ENCODE data around the gene ANKRA2.

ANKRA2 gene, protein sequence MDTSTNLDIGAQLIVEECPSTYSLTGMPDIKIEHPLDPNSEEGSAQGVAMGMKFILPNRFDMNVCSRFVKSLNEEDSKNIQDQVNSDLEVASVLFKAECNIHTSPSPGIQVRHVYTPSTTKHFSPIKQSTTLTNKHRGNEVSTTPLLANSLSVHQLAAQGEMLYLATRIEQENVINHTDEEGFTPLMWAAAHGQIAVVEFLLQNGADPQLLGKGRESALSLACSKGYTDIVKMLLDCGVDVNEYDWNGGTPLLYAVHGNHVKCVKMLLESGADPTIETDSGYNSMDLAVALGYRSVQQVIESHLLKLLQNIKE

GRCh38 chr5:73565139-73565968, at the start of gene ANKRA2, which contains the start of gene UTP15:
ANKRA2 (minus strand) TSS chr5:73565639; CDS start chr5:73562881, 2,758 bp downstream.
UTP15 (plus strand) TSS chr5:73565743; CDS start chr5:73567345, 1,602 bp downstream.
- peak; percentile 98 to 100 for DNase-seq

- no peak for DNase-seq
Measured at GRCh38 chr5:73615085-73615484, 49.6 kb upstream of the ANKRA2 start.

- DNase-seq, result no peak
Measured at GRCh38 chr5:73612799-73613198, 47.4 kb upstream of the ANKRA2 start.

DNA sequence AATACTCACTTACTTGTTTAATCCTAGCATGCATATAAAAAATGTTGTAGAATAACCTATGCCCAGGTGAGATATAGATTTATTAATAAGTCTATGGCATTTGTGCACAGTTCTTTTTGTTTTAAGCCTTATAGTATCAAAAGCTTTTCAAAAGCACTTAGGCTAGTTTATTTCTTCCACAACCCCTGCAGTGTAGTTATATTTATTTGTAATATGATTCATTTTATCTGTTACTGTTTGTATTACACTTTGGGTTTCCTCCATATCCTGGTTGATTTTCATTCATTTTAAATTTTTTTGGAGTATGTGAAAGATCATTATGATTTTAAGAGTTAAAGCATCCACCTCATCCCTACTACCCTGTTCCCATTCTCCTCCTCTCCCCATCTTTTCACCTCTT, 41.8 kb upstream of the ANKRA2 start:
- DNase-seq, result no peak

DNA sequence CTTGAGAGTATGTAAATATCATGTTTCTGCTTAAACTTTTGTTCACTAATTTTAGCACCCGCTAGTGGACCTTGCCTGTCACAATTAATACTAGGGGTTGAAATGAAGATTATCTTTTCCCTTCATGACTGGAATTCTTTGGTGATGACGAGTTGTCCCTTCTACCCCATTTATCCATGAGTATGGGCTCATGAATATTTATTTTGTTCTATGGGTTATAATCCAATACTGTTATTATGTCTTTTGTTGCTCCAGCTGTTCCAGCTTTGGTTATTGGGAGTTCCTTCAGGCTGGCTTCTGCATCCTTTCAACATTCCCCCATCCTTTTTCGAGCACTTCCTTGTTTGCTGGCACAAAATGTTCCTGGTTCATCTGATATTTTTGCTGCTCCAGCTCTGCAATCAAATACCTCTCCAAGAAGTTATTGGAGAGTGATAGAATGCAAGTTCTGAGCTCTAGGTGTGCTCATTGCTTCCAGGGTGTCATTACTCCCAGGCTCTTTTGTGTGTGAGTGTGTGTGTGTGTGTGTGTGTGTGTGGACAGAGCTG, 40.8 kb upstream of the ANKRA2 start:
- DNase-seq, result no peak

DNA sequence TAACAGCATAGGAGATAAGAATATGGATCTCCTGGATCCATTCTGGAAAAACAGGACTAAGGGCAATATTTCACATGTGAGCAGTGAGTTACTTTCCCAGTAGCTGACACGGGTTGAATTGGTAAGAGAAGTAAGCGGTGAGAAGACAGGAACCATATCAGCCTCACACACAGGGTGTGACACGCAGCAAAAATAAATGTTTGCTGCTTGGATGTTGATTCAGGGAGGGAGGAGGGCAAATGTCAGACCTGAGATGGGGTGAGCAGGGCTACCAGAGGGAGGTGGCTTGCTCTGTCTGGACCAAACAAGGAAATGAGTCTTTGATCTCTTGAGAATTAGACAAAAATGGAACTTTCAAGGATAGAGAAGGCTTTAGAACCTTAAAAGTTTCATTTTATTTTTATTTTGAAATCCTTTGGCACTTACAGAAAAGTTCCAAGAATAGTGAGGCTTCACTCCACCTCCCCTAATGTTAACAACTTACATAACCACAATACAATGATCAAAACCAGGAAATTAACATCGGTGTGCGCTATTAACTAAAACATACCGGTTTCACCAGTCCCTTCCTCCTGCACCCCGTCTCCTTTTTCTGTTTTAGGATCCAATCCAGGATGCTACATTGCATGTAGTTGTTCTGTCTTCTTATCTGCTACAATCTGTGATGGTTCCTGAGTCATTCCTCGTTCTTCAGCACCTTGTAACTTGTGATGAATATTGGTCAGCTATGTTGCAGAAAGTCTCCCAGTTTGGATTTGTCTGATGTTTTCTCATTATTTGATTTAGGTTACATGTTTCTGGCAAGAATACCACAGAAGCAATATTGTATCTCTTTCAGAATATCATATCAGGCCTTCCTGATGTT, 40.0 kb upstream of the ANKRA2 start:
- DNase-seq, result no peak

DNA sequence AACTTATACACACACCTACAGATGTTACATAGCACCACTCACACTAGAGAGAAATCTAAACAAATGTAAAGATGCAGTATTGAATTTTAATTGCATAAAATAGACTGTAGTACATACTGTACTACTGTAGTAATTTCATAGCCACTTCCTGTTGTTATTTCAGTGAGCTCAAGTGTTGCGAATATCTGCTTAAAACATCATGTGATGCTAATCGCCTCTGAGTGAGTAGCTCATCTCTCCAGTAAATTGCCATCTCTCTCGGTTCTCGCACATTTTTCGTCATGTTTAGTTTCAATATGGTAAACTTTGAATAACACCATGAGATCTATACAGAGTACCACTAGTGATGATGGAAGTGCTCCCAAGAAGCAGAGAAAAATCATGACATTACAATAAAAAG, 38.6 kb upstream of the ANKRA2 start:
- DNase-seq, result peak in 1 of 2 donors; percentile 11

GRCh38 chr5:73599380-73599779, 33.9 kb upstream of the ANKRA2 start:
- DNase-seq, result no peak

DNA sequence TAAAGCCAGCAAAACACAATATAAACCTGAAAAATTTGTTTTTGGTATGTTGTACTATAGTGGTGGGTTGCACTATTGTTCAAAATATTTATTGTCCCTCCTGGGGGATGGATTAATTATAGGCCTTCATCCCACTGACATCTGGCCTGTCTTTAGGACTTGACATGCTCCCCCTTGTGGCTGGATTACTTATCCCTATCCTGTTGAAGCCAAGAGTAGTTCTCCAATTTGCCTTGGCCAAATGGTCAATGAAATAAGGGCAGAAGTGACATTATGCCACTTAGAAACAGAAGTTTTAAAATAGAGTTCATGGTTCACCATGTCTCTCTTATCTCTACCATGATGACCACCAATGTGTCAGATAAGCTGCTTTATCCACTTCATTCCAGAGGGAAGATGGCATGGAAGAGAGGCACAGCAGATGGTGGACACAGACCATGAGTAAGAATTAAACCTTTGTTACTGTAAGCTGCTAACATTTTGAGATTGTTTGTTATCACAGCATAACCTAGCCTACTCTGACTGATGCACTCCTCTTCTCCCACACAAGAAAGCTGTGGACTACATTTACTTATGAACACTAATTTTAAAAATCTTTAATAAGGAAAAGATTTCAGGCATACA, 31.4 kb upstream of the ANKRA2 start:
- peak; percentile 26 to 73 for DNase-seq

DNA sequence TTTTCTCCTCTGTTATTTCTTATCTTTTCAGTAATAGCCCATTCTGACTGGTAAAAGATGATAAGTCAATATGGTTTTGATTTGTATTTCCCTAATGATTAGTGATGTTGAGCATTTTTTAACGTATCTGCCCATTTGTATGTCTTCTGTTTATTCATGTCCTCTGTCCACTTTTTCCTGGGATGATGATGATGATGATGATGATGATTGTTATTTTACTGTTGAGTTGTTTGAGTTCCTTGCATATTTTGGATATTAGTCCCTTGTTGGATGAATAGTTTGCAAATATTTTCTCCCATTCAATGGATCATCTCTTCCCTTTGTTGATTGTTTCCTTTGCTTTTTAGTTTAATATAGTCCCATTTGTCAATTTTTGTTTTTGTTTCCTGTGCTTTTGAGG, 27.1 kb upstream of the ANKRA2 start:
- DNase-seq, result no peak

- no peak for DNase-seq
Measured at GRCh38 chr5:73591698-73592501, 26.5 kb upstream of the ANKRA2 start.

- DNase-seq, result peak; percentile 42 to 88
Measured at GRCh38 chr5:73591102-73591695, 25.8 kb upstream of the ANKRA2 start.

DNA sequence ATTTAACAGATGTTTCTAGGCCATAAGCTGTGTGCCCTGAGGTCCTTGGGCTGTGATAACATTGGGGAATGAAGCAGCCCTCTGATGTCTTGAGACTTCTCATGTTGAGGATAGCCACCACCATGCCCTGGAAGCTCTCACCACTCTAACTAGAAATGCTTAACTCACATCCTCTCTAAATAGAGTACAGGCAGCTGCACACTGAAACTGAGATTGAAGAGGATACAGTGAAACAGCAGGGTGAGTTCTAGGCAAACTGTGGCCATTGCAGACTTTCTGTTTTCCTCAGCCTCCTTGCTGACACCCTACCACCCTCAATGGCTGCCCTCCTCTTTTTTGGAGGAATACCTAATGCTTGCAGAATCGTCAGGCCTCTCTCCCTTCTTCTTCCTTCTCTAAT, 22.5 kb upstream of the ANKRA2 start:
- DNase-seq, result no peak

DNA sequence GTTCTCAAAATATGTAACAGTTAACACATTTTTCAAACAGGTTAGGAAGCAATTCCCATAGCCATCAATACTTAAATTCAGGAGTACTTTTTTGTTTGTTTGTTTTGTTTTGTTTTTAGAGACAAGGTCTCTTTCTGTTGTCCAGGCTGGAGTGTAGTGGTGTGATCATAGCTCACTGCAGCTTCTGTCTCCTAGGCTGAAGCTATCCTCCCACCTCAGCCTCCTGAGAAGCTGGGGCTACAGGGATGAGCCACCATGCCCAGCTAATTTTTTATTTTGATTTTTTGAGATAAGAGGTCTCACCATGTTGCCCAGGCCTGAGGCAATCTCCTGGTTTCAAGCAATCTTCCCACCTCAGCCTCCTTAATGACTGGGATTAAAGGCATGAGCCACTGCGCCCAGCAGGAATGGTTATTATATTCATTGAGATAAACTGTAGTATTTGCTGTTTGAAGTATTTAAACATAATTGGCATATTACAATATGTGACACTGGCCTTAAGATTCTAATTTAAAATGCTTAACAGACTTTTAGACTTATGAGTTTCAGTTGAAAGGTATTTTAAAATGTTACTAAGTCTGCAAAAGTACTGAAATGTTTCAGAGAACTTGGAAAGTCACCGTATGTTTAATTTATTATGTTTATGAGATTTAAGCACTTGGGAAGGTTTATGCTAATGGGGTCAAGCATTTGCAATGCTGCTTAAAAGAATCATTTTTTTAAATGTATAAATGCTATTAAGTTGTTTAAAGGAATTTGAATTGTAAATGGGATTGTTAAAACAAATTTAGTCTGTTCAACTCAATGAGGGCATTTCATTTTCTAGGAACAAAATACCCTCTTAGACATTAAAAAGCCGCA, 17.1 kb upstream of the ANKRA2 start:
- no peak for DNase-seq

DNA sequence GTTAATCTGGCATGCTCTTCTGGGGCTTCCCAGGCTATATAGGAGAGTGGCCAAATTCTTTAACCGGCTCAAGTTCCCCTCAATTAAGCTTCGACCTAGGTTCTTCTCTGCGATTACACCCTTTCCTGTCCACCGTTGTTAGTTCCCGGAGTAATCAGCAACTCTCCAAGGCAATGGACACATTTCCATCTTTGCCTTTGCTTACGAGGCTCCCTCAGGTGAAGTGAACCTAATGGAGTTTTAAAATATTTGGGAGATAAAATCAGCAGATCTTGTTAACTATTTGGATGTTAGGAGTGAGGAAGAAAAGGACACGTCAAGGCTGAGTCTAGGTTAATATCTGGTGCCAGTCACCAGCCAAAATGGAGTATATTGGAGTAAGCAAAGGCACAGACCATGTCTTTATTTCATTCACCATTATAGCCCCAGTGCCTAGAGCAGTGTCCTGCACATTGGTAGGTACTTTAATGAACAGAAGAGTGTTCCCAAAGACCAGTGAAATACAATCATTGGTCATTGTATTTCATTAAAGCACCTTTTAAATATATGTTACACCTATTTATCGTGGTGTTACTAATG, 619 bp upstream of the ANKRA2 start:
- peak in 1 of 2 donors; percentile 8 for DNase-seq

- peak in 1 of 2 donors; percentile 9 for DNase-seq
Measured at GRCh38 chr5:73564675-73565074, 764 bp downstream of the ANKRA2 start.

GRCh38 chr5:73564018-73564417, 1.4 kb downstream of the ANKRA2 start:
- no peak for DNase-seq

GRCh38 chr5:73558950-73559349, 6.5 kb downstream of the ANKRA2 start:
- no peak for DNase-seq

- DNase-seq, result no peak
Measured at GRCh38 chr5:73552642-73553041, 12.8 kb downstream of the ANKRA2 start.

DNA sequence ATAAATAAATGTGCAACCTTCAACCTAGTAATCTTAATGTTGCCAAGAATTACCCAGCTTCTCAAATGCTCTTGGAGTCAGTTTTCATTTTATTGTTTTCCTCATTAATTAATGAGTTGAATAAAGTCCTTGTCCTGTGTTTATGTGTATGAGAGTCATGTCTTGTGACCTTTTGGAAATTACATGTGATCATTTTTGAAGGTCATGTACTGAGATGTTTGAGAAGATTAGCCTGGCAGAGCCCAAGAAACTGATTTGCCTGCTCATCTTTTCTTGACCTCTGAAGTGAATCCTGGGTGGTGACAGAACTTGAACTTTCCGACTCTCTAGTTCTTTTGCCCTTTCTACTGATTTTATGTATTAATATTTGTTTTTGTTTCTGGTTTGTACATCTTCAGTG, 15.4 kb downstream of the ANKRA2 start:
- DNase-seq, result no peak

Data from inflammatory macrophage treated with lipopolysaccharide for 1 hour (primary cell).